Activated T-helper 1 cell treated with Interleukin-2 at 50 U/mL for 16 hours (primary cell): ENCODE data around the gene EXOC6B.
A peak's percentile ranks its signal among the peaks of the same experiment; 100 is the strongest.

ENCODE experiments used
- DNase-seq: peaks from one replicate; pipeline ENCODE4 v3.0.0-alpha.2; 2020; ENCODE audit warnings: low read depth

Gene EXOC6B

DNA sequence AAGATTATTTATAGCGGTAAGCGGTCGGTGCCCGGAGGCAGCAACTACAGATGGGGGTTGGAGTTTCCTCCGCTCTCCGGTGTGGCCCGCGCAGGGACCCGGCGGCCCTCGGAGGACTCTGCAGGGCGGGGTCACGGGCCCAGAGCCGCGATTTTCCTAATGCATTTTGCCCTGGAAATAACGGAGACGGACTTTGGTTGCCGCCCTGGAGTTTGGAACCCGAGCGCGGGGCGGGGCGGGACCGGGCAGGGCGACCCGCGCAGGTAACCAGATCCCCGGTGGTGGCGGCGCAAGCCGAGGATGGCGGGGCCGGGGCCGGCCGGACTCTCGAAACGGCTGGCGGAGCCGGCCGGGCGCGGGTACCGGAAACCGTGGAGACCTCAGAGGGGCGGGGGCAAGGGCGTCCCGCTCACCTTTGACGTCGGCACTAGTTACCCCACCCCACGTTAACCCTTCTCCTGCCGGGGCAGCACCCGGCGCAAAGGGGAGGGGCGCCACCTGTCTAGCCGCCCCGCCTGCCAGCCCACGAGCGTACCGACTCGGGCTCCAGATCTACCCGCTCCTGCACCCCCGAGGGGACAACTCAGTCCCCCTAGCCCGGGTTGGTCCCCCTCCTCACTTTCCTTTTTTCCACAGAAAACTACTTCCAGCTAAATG, 681.1 kb downstream of the EXOC6B start:
- DNase-seq: no peak

- no peak for DNase-seq
Measured at GRCh38 chr2:72144274-72144631, 681.6 kb downstream of the EXOC6B start.

GRCh38 chr2:72143441-72144273, 682.2 kb downstream of the EXOC6B start:
- no peak for DNase-seq

DNA sequence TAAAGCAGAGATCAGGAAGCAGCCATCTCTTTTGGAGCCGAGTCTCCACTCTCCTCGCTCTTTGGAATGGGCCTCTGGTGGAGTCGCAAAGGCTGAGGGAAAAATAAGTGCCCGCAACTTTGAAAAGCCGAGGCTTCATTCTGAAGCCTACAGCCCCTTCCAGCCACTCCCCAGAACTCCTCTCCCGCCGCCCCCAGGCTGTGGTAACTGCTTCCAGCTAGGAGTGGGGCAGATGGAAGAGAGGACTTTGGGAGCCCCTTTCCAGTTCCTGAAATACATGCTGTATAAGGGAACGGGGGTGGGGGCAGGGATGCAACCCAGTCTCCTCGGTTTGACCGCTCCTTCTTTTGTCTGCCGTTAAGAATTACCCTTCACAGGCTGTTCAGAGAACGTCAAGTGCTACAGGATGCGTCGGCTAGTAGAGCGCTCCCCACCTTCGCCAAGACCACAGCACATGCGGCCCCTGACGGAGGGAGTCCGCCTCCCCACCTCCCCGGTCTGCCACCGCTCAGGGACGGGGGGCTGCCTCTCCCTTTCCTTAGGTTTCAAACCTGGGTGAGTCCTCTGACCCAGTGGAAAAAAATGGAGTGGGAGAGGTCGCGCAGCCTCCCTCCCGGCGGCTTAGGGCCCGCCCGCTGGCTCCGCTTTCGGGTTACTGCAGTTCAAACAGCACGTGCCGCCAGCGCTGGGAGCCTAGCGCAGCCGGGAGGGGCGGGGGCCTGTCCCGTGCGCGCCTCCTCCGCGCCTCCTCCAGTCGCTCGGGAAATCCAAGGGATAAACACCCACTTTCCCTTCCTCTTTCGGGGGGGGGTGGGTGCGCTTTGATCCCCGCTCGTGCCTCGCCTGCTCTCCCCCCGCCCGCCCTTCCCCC, 683.0 kb downstream of the EXOC6B start:
- no peak for DNase-seq

DNA sequence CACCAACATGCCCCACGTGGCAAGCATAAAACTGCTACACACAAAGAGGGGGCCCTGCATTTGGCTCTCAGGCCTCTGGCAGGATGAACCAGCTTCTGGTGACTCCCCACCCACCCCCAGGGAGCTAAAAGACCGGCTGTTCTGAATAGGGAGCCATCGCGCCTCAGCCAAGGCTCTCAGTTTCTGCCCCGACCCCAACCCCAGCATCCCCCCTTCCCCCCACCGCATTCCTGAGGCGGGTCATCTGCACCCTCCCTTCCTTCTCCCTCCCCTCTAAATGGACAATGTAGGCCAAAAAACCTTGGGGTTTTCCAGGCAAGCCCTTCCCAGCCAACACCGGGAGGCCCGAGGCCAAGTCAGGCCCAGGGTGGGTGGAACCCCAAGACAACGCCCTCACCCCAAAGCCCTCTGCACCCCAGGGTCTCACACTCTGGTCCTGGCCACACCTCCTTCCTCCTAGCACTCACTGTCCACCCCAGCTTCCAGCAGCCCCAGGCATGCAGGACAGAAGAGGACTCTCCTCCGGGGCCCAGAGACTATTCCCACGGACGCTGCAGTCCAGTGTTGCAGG, 683.9 kb downstream of the EXOC6B start:
- no peak for DNase-seq

- no peak for DNase-seq
Measured at GRCh38 chr2:72141032-72141645, 684.7 kb downstream of the EXOC6B start.

DNA sequence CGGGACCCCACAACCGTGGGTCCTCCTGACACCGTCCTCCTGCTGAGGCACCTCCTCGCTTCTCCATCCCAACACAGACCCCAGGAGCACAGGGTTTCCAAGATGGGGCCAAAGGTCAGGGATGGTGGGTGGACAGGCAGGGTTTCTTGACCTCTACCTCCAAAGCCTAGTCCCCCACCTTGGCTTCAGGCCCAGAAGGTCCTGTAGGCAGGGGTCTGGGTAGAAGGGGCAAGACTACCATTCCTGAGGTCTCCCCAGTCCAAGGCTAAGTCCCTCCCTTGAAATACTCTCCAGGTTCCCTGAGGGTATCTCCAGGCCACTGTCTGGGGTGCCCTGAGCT, 685.2 kb downstream of the EXOC6B start:
- no peak for DNase-seq

GRCh38 chr2:72139874-72140620, 685.8 kb downstream of the EXOC6B start:
- DNase-seq: no peak

GRCh38 chr2:72139471-72139873, 686.4 kb downstream of the EXOC6B start:
- no peak for DNase-seq

DNA sequence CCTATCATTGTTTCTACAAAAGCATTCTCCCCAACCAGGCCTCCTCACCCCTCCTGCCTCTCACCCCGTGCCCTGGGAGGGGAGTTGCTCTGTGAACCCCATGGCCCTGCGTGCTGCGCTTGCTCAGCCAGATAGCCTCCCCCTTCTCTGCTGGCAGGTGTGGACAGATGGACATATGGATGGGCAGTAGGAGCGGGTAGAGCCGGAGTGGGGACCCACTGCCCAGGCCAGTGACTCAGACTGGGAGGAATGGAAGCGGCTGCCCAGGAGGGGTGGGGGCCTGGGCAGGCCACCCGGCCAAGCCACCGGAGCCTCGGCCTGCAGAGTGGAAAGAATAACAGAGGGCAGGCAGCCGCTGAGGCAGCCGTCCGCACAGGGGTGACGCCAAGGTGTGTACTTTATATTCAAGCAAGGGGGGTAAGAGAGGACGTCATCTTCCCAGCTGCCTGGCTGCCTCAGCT, 686.9 kb downstream of the EXOC6B start:
- no peak for DNase-seq

- DNase-seq: no peak
Measured at GRCh38 chr2:72138011-72138881, 687.6 kb downstream of the EXOC6B start.

DNA sequence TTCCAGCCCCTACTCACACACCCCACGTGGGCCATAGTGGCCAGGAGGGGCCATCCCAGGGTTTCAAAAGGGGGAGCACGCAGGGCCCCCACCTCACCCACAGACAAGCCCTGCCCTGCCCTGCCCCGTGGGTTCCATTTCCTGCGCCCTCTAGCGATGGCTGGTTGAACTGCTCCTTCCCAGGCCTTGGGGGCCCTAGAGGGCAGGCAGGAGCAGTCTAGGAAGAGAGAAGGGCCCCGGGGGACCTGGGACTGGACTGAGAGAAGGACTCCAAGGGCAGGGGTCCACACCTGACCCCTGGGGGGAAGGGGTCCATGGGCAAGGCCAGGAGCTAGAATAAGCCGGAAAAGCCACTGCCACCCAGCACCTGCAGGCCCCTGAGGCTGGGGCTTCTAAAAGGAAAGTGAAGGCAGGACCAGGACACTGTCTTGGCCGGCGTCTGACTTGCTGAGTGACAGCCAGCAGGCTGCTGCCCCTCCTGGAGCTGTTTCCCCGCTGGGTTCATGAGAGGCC, 688.3 kb downstream of the EXOC6B start:
- peak; percentile 29 for DNase-seq

DNA sequence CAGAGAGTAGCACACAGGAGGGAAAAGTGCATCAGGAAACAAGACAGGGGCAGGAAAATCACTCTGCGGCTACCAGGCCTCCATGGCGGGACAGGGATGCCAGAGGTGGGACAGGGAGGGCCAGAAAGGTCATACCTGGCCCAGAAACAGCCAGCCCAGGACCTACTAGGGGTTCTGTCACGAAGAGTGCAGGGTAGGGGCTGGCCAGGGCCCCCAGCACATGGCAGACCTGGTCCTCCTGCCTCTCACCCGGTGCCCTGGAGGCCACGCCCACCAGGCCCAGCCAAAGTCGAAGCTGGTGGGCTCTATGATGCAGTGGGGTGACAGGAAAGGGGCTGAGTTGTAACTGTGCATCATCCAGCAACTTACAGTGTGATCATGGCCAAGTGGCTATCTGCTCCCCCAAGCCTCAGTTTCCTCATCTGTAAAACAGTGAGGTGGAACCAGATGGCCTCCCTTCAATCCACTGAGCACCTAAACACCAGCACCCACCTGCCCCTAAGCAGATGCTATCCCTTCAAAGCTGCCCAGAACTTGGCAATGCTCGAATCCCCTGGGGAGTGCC, 688.8 kb downstream of the EXOC6B start:
- DNase-seq: no peak

DNA sequence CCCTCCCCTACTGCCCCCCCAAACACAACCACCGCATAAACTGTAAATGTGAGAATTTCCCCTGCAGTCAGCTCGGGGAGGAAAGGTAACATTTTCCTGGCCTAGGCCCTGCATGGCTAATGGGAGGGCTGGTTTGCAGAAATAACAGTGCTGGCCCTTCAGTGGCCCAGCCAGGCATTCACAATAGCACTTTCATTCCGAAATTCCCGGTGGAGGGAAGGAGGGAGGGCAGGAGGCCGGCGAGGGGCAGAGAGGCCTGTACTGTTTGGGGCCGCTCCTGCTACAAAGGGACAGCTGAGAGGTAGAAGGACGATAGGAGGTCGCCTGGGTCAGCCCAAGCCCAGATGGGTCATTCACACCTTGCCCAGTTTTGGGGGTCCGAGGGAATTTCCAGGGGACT, 689.5 kb downstream of the EXOC6B start:
- no peak for DNase-seq

DNA sequence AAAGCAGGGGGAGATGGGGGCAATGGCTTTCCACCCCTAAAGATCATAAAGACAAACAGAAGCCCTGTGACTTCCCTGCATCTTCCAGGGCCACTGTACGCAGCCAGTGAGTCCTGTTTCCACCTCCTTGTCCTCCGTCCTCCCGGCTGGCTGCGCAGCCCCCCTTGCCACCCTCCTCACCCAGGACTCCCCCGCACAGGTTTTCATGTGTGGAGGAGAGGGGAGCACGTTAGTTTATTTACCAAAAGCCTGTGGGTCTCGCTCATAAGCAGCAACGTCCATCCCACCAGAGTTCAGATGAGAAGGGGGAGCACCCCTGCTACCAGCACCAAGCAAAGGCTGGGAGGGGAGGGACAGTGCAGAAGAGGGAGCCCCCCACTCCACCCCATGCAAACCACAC, 689.9 kb downstream of the EXOC6B start:
- no peak for DNase-seq

GRCh38 chr2:72134997-72135800, 690.6 kb downstream of the EXOC6B start:
- no peak for DNase-seq

DNA sequence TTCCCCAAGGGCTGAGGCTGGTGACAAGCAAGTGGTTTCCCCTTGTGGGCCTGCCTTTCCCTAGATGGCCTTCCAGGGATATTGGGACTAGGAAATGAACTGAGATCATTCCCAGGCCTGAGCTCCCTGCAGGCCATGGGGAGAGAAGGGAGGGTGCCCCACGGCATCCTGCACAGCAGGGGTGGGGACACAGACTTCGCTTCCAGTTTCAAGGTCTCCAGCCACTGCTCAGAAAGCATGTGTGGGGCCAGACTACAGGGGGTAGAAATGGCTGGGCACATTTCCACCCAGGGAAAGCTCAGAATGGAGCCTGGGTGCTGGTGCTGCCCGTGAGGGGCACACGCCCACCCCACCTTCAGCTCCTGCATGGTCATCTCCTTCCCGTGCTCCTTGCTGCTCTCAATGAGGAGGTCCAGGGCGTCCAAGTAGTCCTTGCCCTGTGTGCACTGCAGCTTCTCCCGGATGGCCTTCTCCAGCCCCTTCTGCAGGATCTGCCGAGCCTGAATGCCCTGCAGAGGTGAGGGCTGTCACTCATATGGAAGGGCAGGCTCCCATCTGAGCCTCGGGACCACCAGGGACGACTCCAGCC, 691.3 kb downstream of the EXOC6B start:
- no peak for DNase-seq

GRCh38 chr2:72133721-72134407, 692.0 kb downstream of the EXOC6B start:
- DNase-seq: no peak
